Liver (tissue), 3 donors: ENCODE results near the gene MSMB.

Experiments
- GABPA ChIP-seq, 2 donors: IDR thresholded peaks in 1 of 2; conservative IDR thresholded peaks in 1 of 2; 2 replicates each; pipeline ENCODE4 v1.6.1; 2016; ENCODE audit warnings: antibody characterized with exemption in 2 of 2, mild to moderate bottlenecking in 1 of 2, moderate library complexity in 1 of 2
- JUND ChIP-seq, 2 donors: IDR thresholded peaks; 2 replicates each; pipeline ENCODE4 v1.6.1; 2016; ENCODE audit warnings: antibody characterized with exemption in 2 of 2
- RAD21 ChIP-seq, 2 donors: IDR thresholded peaks; 2 replicates each; pipeline ENCODE4 v1.6.1; 2016; ENCODE audit warnings: antibody characterized with exemption in 2 of 2, mild to moderate bottlenecking in 2 of 2
- RXRA ChIP-seq, 2 donors: IDR thresholded peaks; 2 replicates each; pipeline ENCODE4 v1.6.1; 2017 to 2018; ENCODE audit warnings: antibody characterized with exemption in 2 of 2, mild to moderate bottlenecking in 1 of 2
- SP1 ChIP-seq: IDR thresholded peaks from 2 replicates; pipeline ENCODE4 v1.6.1; 2018; ENCODE audit warnings: antibody characterized with exemption, mild to moderate bottlenecking
- TAF1 ChIP-seq: conservative IDR thresholded peaks from 2 replicates; pipeline ENCODE4 v1.6.1; 2016; ENCODE audit warnings: antibody characterized with exemption, mild to moderate bottlenecking
- YY1 ChIP-seq: IDR thresholded peaks from 2 replicates; pipeline ENCODE4 v1.6.1; 2016; ENCODE audit warnings: antibody characterized with exemption, mild to moderate bottlenecking
- TF ChIP-seq, protein P1 (sequence below): fragments of 150-350 bp; IDR thresholded peaks from 2 replicates; pipeline ENCODE4 v1.5.1; 2017; ENCODE audit warnings: improper control_type of control experiment, low read depth, low read length; ENCODE audit not compliant: missing input control
- TF ChIP-seq, protein P2 (sequence below): IDR thresholded peaks from 2 replicates; pipeline ENCODE4 v1.6.1; 2016; ENCODE audit warnings: antibody characterized with exemption
- TF ChIP-seq, protein P3 (sequence below): IDR thresholded peaks from 2 replicates; pipeline ENCODE4 v1.6.1; 2016; ENCODE audit warnings: antibody characterized with exemption
- TF ChIP-seq, protein P4 (sequence below): IDR thresholded peaks from 2 replicates; pipeline ENCODE4 v1.6.1; 2016; ENCODE audit warnings: antibody characterized with exemption
- donor health status: healthy.
- donor health status: healthy.

DNA sequence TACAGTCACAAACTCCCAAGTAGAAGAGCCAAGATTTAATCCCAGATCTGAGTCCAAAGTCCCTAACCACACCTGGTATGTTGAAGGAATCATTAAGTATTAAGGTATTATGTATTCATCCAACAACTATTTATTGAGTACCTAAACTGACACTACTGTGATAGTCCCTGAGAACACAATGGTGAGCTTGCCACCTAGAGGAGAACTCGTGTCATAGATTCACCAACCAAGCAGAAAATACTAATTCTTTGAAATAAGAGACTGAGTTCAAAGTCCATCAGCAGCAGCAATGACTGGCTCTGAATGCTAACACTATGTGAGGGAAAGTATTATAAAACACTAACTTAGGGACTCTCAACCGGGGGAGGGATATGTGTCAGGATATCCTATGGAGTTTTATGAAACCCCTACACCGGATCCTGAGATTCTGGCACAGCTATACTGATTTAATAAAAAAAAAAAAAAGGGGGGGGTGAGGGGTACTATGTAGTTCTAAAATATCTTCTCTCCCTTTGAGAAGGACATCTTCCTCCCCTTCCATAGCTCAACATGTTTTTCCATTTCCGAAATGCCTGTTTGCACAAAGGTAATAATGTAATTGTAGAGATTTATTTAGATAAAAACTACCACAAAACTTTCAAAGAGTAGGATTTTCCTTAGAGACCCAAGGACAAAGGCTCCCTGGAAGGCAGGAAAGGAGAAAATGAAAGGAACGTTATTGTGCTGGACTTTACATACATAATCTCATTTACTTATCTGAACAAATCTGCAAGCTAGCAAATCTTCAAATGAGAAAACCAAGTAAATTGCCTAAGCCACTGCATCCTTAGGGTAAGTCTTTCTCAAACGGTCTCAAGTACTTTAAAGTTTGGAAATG, 17.2 kb downstream of the MSMB start:
- TF ChIP-seq, protein P1, sequence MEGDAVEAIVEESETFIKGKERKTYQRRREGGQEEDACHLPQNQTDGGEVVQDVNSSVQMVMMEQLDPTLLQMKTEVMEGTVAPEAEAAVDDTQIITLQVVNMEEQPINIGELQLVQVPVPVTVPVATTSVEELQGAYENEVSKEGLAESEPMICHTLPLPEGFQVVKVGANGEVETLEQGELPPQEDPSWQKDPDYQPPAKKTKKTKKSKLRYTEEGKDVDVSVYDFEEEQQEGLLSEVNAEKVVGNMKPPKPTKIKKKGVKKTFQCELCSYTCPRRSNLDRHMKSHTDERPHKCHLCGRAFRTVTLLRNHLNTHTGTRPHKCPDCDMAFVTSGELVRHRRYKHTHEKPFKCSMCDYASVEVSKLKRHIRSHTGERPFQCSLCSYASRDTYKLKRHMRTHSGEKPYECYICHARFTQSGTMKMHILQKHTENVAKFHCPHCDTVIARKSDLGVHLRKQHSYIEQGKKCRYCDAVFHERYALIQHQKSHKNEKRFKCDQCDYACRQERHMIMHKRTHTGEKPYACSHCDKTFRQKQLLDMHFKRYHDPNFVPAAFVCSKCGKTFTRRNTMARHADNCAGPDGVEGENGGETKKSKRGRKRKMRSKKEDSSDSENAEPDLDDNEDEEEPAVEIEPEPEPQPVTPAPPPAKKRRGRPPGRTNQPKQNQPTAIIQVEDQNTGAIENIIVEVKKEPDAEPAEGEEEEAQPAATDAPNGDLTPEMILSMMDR = peak; percentile 80
- TF ChIP-seq RAD21 (IDR thresholded peaks at IDR 0.05) (peak; percentile 92 to 95), RXRA (IDR thresholded peaks at IDR 0.05) (peak; percentile 55 to 68), JUND (IDR thresholded peaks at IDR 0.05) (peak in 1 of 2 donors; percentile 32), GABPA (IDR thresholded peaks at IDR 0.05 in 1 of 2, conservative IDR thresholded peaks at IDR 0.05 in 1 of 2) (peak in 1 of 2 donors; percentile 64), YY1 (peak; percentile 81), TAF1 (peak; percentile 55), SP1 (peak; percentile 86)
- TF ChIP-seq, protein P2, sequence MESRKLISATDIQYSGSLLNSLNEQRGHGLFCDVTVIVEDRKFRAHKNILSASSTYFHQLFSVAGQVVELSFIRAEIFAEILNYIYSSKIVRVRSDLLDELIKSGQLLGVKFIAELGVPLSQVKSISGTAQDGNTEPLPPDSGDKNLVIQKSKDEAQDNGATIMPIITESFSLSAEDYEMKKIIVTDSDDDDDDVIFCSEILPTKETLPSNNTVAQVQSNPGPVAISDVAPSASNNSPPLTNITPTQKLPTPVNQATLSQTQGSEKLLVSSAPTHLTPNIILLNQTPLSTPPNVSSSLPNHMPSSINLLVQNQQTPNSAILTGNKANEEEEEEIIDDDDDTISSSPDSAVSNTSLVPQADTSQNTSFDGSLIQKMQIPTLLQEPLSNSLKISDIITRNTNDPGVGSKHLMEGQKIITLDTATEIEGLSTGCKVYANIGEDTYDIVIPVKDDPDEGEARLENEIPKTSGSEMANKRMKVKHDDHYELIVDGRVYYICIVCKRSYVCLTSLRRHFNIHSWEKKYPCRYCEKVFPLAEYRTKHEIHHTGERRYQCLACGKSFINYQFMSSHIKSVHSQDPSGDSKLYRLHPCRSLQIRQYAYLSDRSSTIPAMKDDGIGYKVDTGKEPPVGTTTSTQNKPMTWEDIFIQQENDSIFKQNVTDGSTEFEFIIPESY = peak; percentile 88
- TF ChIP-seq, protein P3, sequence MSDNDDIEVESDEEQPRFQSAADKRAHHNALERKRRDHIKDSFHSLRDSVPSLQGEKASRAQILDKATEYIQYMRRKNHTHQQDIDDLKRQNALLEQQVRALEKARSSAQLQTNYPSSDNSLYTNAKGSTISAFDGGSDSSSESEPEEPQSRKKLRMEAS = no peak
- TF ChIP-seq, protein P4, sequence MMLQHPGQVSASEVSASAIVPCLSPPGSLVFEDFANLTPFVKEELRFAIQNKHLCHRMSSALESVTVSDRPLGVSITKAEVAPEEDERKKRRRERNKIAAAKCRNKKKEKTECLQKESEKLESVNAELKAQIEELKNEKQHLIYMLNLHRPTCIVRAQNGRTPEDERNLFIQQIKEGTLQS = peak; percentile 31
